Smooth muscle cell (in vitro differentiated cells): ENCODE measurements around the gene RBMX. TPM values are rescaled to one million over a fixed set of nuclear protein-coding genes. Genes with fewer than 3 reads are reported as not detected.

Experiments used
- DNase-seq: peaks from one replicate; lab custom pipeline; 2025; ENCODE audit not compliant: unreplicated experiment; lab: John Stamatoyannopoulos, UW
- H2AFZ ChIP-seq: fragments of 200-600 bp; sonication (generic); 2 replicates; pipeline ENCODE4 v1.6.0; 2016; ENCODE audit warnings: antibody characterized with exemption, low read depth, mild to moderate bottlenecking
- H3F3A ChIP-seq: fragments of 200-600 bp; sonication (generic); 2 replicates; pipeline ENCODE4 v1.6.0; 2017; ENCODE audit warnings: antibody characterized with exemption, low read depth
- H3K27ac ChIP-seq: fragments of 200-600 bp; sonication (generic); 2 replicates; pipeline ENCODE4 v1.5.1; 2016; ENCODE audit warnings: low read depth, mild to moderate bottlenecking
- H3K27me3 ChIP-seq: fragments of 200-600 bp; sonication (generic); 2 replicates; pipeline ENCODE4 v1.6.1; 2016; ENCODE audit warnings: low read depth, mild to moderate bottlenecking
- H3K36me3 ChIP-seq: fragments of 200-600 bp; sonication (generic); 2 replicates; pipeline ENCODE4 v1.5.1; 2016; ENCODE audit warnings: low read depth
- H3K4me1 ChIP-seq: fragments of 200-600 bp; sonication (generic); 2 replicates; pipeline ENCODE4 v1.5.1; 2016; ENCODE audit warnings: low read depth
- H3K4me2 ChIP-seq: fragments of 200-600 bp; sonication (generic); 2 replicates; pipeline ENCODE4 v1.6.0; 2016; ENCODE audit warnings: mild to moderate bottlenecking
- H3K4me3 ChIP-seq: fragments of 200-600 bp; sonication (generic); 2 replicates; pipeline ENCODE4 v1.5.1; 2016; ENCODE audit warnings: mild to moderate bottlenecking
- H3K79me2 ChIP-seq: fragments of 200-600 bp; sonication (generic); 2 replicates; pipeline ENCODE4 v1.6.0; 2016; ENCODE audit warnings: low read depth, mild to moderate bottlenecking
- H3K9ac ChIP-seq: fragments of 200-600 bp; sonication (generic); 2 replicates; pipeline ENCODE4 v1.6.0; 2016; ENCODE audit warnings: low read depth
- H3K9me3 ChIP-seq: fragments of 200-600 bp; sonication (generic); replicated peaks from 2 replicates; pipeline ENCODE4 v1.5.1; 2016; ENCODE audit warnings: low read depth
- H4K20me1 ChIP-seq: fragments of 200-600 bp; sonication (generic); 2 replicates; pipeline ENCODE4 v1.6.0; 2016; ENCODE audit warnings: low read depth
- CTCF ChIP-seq: fragments of 200-600 bp; sonication (generic); IDR thresholded peaks from 2 replicates; pipeline ENCODE4 v1.5.1; 2017; ENCODE audit warnings: borderline replicate concordance, mild to moderate bottlenecking, antibody characterized with exemption; ENCODE audit not compliant: insufficient read depth, poor library complexity, severe bottlenecking
- WGBS: methylation state at CpG from one replicate; pipeline ENCODE4 v1.1.7; 2016; ENCODE audit warnings: low lambda C conversion rate; 5-methylcytosine and 5-hydroxymethylcytosine counted together
- polyA plus RNA-seq: library from polyadenylated mRNA; unstranded; fragments of >200 nt; fragmentation: Nextera tagmentation; extraction: Ambion mirVana; gene quantifications from 2 replicates; pipeline ENCODE4 v1.2.1, GENCODE V29; 2016
- small RNA-seq: library from RNA; depleted of rRNA; stranded (forward); fragments of <200 nt; gene quantifications from one replicate; pipeline ENCODE3, GENCODE V24; 2014
- total RNA-seq: library from RNA; depleted of rRNA; stranded (reverse); fragments of >200 nt; gene quantifications from 2 replicates; pipeline ENCODE4 v1.2.3, GENCODE V29; 2014

Gene RBMX
- total and polyA plus RNA-seq, 2 experiments from 2014 or later: 110 to 196 TPM

GRCh38 chrX:136827026-136827425 lies 53.5 kb downstream of the RBMX start:
- no peak overlapping the region for H3K4me3 ChIP-seq
- no peak overlapping the region for H3K4me2 ChIP-seq
- H3K27ac ChIP-seq: no peak overlapping the region
- no peak overlapping the region for H3K9ac ChIP-seq
- no peak overlapping the region for H2AFZ ChIP-seq
- WGBS: 56% methylated on average over 3 of the region's 3 CpGs
- H3K4me1 ChIP-seq: no peaks in the 10 kb centered on the region
- no peak for TF ChIP-seq CTCF
- no peak for DNase-seq
- H3K27me3 ChIP-seq: no peaks in the 10 kb centered on the region
- H3K9me3 ChIP-seq: no peaks in the 10 kb centered on the region
- H3F3A ChIP-seq: no peaks in the 10 kb centered on the region
- no peaks in the 10 kb centered on the region for H3K36me3 ChIP-seq
- no peaks in the 10 kb centered on the region for H4K20me1 ChIP-seq
- H3K79me2 ChIP-seq: no peaks in the 10 kb centered on the region

GRCh38 chrX:136825771-136826170 lies 54.8 kb downstream of the RBMX start:
- Histone ChIP-seq H3K4me1 (no peaks in the 10 kb centered on the region), H3K9ac (no peak overlapping the region), H3K4me2 (no peak overlapping the region), H3K4me3 (no peak overlapping the region), H3K36me3 (no peaks in the 10 kb centered on the region), H3K27me3 (no peaks in the 10 kb centered on the region), H3K79me2 (no peaks in the 10 kb centered on the region), H3F3A (no peaks in the 10 kb centered on the region), H2AFZ (no peak overlapping the region), H3K27ac (no peak overlapping the region), H3K9me3 (no peaks in the 10 kb centered on the region), H4K20me1 (no peaks in the 10 kb centered on the region)
- TF ChIP-seq CTCF: no peak
- WGBS: 81% methylated on average over 2 of the region's 2 CpGs
- no peak for DNase-seq

Small RNA genes within 50 kb of the gene (small RNA-seq; reads per million reads assigned to genes)
- gene SNORD61: not detected

Other genes with a start within 250 kb of the RBMX start
- not detected in 2 replicates for gene CD40LG, start 232.6 kb downstream of the RBMX start, total RNA-seq
- not detected in 2 replicates for gene CD40LG, start 232.6 kb downstream of the RBMX start, polyA plus RNA-seq
- gene ARHGEF6, start 99.8 kb downstream of the RBMX start, total RNA-seq: 3.3 and 4.5 TPM in 2 replicates
- 2.0 and 2.9 TPM in 2 replicates for gene ARHGEF6, start 99.8 kb downstream of the RBMX start, polyA plus RNA-seq
- gene GPR101, start 153.3 kb upstream of the RBMX start, total RNA-seq: not detected in 2 replicates
- gene GPR101, start 153.3 kb upstream of the RBMX start, polyA plus RNA-seq: not detected in 2 replicates